HG02981 (cell line): ENCODE measurements around the gene ATXN1.
"Not testable (repeated sequence)": the region's sequence is repeated elsewhere in the genome, so short reads cannot be mapped to it uniquely, and the experiment has no call there.

Experiments
- ATAC-seq: cut with Tn5 transposase; IDR thresholded peaks from one replicate; pipeline ENCODE4 v1.9.1; 2021; ENCODE audit warnings: mild to moderate bottlenecking, moderate library complexity; ENCODE audit not compliant: unreplicated experiment

Gene ATXN1

DNA sequence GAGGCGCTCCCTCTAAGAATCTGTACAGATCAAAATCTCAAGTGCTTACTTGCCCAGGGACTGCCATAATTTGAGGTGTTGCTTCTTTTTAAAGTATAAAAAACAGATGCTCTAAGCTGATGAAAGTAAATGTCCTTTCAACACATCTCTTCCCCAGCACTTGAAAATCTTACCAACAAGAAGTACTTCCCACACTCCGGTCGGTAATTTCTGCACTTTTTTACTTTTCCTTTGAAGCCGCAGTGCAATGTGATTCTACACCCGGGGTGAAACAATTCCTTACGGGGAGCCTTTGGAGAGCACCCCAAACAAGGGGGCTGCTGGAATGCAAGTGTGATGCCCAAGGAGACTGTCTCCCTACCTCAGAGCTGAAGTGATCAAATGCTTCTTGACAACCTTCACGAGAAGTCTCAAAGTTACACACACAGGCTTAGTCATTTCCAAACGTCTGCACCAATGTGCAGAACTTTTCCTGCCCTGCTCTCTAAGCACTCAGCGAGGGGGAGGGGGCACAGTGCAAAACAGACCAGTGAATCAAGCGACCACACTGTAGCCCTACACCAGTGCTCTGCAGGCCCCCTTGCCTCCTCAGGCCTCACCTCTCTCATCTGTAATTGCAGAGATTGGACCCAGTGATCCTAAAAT is 56.7 kb downstream of the ATXN1 start:
- ATAC-seq, result no peak

DNA sequence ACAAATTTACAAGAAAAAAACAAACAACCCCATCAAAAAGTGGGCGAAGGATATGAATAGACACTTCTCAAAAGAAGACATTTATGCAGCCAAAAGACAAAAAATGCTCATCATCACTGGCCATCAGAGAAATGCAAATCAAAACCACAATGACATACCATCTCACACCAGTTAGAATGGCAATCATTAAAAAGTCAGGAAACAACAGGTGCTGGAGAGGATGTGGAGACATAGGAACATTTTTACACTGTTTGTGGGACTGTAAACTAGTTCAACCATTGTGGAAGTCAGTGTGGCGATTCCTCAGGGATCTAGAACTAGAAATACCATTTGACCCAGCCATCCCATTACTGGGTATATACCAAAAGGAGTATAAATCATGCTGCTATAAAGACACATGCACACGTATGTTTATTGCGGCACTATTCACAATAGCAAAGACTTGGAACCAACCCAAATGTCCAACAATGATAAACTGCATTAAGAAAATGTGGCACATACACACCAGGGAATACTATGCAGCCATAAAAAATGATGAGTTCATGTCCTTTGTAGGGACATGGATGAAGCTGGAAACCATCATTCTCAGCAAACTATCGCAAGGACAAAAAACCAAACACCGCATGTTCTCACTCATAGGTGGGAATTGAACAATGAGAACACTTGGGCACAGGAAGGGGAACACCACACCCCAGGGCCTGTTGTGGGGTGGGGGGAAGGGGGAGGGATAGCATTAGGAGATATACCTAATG is 58.5 kb downstream of the ATXN1 start:
- not testable (repeated sequence) for ATAC-seq

DNA sequence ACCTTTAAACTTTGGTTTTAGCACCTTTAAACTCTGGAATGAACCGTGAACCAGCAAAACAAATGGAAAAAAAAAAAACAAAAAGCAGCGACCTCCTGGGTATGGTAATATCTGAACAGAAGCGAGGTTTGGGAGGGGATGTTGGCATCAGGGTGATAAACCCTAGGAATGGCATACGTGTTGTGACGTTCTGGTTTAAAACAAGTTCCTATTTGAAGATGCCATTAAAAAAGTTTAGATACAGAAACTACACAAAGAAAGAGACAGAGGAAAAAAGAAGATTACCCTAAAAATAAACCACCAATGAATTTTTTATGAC is 60.4 kb downstream of the ATXN1 start:
- ATAC-seq, result peak; percentile 15

DNA sequence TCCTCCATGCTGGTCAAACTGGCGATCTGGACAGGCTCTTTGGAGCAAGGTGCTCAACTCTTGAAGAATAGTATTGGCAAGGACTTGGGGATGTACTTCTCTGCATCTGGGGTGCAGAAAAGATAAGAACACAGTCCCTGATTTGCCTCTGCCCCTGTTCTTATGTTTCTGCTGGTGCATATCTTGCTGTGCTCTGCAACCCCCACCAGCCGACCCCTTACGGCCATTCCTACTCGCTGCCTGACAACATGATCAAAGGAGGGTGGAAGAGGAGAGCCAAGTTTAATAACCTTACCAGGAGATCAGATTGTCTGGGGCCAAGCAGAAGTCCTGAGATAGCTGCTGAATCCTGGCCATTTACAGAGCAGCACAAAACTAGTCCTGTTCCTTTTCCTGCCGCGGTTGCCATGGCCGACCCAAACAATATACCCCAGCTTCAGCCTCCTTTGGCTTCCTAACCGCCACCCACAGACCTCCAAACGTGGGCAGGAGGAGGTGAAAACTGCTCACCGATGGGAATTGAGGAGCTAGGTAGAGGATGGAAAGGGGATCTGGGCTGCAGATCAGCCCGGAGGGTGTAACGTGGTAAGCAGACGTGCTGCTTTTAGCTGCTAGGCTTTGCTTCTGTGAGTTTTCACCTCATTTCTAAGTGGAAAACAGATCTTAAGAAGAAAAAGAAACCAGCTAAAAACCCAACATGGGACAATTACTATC is 60.9 kb downstream of the ATXN1 start:
- ATAC-seq, result peak; percentile 41

DNA sequence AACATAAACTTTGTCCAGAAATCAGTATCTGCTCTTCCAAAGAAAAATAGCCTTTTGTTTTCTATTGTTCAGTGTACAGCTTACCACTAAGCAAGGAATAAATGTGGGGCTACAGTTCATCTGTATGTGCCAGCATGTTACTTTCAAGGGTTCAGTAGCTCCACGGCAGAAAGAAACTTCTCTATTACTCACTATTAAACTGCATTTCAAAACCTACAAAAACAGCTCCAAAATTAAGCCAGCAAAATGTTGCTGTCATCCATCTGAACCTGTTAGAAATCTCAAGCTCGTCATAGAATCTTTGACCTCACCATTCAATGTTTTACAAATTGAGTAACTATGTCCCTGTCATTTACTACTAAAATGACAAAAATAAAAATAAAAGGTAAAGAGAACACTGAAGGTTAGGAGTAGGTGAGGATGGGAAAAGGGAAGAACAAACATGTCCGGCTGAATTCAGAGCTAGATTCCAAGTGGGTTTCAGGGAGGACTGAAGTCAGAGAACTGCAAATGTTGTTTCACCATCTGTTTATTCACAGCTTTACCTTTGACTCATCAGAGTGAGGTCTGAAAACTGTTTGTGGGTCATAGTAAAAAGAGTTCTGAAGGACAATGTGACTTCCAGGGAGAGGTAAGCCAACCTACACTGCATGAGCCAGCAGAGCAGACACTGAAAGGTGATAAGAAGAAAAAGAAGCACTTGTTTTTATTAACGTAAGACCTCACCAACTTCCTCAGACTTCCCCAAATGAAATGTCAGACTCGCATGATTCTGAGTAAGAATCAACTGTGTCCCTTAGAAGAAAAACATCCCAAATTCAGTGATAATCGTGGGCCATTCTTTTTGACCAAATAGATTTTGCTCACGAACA is 62.0 kb downstream of the ATXN1 start:
- no peak for ATAC-seq

DNA sequence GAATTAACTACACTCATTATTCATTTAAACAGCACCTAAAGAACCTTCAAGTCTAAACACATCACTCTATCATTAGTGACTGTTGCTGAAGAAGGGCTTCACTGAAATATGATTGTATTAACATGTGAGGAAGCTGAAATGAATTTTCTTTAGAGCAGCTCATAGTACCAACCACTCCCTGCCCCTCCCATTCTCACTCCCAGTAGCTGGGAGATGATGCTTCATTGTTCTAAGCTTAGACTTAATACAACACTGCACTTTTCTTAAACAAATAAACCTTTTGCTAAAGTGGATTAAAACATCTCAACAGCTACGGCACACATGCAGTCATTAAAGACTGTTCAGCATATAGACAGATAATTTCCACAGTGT is 63.1 kb downstream of the ATXN1 start:
- no peak for ATAC-seq

DNA sequence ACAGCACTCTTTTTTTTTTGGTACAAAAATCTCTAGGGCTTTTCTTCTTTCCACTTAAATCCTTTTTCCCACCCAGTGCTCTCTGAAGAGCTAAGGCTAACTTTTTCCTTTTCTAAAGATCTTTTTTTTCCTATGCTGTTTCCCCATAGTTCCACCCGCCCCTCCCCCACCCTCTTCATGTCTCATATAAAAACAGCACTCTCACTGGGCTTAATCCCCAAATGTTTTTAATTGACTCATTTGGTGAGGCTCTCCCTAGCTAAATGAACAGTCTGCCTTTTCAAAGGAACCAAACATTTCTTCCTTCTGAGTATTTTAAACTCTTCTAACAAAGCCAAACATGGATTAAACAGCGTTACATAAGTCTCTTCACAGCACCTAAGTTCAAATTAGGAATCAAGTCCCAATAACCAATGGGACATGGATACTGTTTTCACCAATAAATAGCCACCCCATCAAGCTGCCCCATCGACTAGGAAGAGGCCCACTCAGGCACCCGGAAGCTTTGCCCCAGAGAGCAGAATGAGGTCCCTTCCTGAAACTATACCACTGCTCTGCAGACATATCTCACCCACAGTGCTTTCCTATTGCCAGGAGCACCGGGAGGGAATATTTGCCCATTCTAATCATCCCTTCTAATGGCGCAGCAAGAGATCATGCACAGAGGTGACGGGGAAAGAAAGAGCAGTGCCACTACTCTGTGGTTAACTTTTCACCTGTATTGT is 63.7 kb downstream of the ATXN1 start:
- no peak for ATAC-seq

DNA sequence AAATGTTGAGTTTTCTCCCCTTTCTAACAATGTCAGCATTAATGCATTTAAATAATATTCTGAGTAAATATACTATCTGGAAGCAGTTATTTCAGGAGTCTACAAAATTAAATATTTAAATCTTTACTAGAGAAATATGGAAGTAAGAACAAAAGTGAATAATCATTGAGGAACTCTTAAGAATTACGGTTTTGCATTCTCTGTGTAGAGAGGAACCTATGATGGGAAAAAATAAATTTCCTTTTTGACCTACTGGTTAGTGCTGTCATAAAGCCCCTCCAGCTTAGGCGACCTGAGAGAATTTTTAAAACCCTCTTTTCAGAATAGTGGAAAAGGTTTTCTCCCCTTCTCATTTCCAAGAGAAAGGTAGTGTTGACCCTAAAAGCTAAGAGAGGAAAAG is 64.8 kb downstream of the ATXN1 start:
- ATAC-seq, result no peak

DNA sequence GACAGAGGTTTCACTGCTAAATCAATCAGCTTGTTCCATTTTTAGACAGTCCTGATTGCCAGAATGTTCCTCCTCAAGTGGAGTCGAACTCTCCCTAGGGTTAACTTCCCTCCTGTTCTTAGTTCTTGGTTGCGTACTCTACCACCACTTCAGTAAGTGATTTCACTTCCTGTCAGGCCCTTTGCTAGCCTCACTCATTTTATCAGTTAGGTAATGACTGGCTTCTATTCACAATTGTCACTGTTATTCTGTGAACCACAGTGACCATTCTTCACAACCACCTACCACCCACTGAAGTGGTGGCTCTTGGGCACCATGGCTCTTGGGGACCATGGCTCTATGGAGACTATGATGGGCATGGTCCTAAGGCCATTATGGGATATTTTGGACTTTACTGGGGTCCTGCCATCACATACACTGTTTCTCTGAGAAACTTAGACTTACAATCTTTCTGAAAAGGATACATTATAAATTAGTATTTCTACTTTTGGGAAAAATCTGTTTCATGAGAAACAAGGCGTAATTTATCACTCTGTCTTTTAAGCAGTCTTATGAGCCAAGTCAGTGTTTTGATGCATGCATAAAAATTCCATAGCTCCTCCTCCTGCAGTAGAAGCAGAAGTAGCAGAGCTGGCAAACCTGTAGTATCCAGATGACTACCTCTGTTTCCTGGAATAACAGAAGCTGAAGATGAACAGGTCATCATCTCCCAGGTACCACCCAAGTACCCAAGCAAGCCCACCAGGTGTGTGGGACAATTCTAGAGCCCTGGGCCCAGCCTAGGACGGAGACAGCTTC is 66.3 kb downstream of the ATXN1 start:
- peak; percentile 46 for ATAC-seq

DNA sequence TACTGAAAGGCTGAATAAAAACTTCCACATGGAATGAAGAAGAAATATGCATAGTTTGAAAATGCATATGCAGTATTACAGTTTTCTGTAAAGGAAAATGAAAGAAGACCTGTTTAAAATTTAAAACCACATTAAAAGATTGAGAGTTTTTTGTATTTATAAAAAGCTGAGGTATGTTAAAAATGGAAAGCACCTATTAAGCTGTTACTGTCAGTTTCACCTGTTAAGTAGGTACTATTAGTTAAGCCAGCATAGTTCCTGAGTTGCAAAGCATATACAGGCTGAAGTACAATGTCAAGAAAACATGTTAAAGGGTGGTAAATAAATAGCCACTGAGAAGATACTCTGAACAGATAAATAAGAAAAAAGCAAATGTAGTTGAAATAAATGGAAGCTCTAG is 69.9 kb downstream of the ATXN1 start:
- ATAC-seq, result no peak

DNA sequence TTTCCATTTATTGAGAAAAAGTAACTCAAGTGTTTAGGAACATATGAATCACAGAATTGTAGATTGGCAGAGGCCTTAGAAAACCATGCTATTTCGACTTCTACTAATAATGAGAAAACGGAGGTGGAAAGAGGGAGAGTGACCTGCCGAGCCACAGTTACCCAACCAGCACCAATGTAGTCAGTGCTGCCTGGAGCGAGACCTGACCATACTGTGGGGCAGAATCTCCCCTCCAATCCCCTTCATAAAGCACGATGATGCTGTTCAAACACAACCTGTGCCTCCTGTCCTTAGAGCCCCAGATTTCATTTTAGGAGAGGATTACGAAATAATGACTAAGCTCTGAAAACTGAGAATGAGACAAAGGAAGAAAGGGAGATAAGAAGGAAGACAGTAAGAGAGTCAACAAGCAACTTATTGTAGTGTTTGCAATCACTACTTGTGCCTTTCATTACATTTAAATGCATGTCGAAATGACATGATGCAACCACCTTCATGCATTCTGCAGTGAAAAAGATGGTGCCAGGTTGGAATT is 70.6 kb downstream of the ATXN1 start:
- ATAC-seq, result peak; percentile 80

DNA sequence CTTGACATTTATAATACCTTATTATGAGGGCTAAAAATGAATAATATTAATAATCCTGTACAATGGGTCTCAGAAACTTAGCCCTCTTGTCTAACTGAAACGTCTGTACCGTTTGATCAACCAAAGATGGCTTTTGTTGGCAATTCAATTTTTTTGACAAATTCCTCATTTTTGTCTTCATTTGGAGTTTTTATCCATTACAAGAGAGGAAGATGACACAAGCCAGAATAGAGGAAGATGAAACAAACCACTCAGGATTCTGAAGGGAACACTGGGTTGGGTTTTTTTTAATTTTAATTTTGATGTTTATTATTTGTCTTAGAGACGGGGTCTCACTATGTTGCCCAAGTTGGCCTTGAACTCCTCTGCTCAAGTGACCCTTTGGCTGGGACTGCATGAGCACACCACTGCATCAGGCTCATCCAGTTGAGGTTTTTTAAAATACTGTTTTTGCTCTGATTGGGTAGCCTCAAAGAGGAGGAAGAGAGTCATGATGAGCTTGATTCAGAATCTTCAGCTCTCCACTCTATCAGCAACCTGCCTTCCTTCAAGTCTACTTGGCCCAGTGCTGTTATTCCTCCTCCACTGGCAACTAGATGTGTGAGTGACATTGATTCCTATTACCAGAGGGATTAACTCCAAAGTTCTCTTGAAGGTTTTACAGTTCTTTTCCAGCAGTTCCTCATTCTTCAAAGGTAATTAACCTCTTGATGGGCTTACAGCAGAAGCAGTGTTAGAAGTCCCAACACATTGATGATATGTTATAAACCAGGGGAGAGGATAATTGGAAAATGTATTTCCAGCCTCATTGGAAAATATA is 71.3 kb downstream of the ATXN1 start:
- ATAC-seq, result no peak

DNA sequence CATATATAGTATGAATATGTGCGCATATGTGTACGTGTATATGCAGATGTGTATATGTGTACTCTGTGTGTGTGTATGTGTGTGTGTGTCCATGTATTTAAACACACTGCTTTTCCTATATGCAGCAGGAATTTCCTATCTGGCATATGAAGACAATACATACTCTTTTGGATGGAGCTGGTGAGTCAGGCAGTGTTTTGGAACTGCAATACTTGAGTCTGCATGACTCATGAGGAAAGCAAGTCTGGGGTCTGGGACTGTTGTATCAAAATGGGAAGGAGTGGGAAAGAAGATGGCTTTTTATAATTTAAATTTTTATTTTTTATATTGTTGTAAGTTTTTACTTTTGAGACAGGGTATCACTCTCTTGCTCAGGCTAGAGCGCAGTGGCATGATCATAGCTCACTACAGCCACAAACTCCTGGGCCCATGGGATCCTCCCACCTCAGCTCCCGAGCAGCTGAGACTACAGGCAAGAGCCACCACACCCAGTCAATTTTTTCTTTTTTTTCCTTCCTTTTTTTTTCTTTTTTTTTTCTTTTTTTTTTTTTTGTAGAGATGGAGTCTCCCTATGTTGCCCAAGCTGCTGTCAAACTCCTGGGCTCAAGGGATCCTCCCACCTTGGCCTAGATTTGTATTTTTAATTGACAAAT is 72.2 kb downstream of the ATXN1 start:
- ATAC-seq, result no peak

DNA sequence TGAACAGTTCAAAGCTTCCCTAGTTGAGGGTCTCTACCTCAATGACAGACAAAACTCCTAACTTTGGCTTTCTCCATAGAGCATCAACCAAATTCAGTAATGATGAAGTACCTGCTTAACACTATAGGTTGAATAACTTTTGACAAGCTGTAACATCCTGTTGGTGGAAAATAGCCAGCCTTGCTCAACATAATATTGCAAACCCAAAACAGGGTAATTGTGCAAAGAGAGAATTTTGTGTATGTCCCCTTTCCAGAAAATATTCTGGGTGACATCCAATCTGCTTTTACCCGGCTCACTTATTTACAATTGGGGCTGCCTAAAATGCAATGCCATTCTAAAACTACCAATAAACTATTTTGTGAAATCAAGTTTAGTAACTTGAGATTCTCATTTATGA is 72.8 kb downstream of the ATXN1 start:
- no peak for ATAC-seq

DNA sequence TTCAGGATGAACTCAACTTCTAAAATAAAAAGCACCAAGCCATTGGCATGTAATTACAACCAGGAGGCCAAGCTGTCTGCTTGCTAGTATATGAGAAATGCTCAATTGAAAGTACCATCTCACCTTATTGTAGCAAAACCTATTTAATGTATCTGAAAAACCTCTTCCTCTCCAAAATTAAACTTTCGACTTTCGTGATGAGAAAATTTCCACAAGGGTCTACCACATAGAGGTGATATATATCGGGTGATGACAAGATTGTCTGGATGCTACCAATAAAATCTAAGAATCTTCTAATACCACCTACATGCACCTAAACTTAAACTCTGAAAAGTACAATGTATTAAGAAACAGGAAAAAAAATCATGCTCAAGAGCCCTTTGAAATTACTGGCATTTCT is 74.2 kb downstream of the ATXN1 start:
- ATAC-seq, result no peak

DNA sequence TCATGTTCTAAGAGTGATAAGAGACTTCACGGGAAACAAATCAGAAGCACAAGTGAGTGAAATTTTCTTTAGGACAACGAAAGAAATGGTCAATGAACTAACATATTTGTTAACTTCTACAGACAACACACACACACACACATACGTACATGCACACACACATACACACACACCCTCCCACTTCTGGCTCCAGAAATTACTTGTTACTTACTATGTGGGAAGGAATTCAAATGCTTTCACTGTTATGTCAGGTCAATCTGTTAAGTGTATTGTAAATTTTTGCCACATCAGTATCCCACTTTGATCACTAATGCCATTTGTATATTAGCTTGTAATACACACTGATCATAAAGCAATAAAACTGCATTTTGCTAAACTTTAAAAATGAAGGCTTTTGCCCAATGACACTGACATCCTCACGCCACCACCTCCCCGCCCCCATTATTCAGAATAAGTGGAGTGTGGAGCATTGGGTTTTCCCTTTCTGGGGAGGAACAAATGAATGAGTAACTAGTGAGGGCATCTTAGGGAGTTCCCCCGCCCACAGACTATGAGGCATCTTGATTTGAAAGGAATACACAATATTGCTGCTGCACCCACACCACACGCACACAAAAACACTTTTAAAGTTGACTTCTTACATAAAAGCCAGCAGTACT is 76.2 kb downstream of the ATXN1 start:
- ATAC-seq, result peak; percentile 56

DNA sequence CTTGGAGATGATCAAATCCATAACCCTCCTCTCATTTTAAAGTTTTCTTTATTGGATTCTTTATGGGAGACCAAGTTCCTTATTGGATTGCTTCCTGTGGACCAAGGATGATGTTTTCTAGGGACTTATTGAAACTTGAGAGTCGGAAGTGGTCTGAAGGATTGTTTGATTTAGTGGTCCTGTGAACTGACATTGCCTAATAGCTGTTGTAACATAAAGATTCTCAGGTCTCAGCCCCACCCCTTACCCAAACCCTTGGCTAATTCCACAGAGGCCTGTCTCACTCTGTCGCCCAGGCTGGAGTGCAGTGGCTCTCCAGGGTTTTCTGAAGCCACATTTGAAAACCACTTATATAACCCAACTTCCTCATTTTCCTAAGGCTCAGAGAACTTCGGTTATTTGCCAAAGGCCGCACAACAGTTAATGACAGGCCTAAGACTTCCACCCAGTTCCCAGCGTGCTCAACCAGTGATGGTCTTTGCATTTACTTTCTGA is 77.0 kb downstream of the ATXN1 start:
- ATAC-seq, result no peak
